ENCODE data around the gene SOX6.

DNA sequence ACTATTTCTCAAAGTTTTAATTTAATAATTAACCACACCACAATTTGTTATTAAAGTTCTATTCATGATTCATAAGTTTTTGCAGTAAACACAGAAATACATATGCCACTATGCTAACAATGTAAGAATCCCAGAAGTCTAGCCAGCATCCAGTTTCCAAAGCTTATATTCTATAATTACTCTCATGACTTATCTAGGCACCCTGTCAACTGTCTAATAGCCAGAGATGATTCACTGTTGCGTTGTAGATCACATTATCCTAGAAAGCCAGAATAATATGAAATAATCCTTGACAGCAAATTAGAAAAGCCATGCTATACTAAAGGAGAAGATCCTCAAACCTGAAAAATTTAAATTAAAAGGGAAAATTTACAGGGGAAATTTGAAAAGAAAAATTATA, 141.0 kb downstream of the SOX6 start:
- TF ChIP-seq, protein P1, sequence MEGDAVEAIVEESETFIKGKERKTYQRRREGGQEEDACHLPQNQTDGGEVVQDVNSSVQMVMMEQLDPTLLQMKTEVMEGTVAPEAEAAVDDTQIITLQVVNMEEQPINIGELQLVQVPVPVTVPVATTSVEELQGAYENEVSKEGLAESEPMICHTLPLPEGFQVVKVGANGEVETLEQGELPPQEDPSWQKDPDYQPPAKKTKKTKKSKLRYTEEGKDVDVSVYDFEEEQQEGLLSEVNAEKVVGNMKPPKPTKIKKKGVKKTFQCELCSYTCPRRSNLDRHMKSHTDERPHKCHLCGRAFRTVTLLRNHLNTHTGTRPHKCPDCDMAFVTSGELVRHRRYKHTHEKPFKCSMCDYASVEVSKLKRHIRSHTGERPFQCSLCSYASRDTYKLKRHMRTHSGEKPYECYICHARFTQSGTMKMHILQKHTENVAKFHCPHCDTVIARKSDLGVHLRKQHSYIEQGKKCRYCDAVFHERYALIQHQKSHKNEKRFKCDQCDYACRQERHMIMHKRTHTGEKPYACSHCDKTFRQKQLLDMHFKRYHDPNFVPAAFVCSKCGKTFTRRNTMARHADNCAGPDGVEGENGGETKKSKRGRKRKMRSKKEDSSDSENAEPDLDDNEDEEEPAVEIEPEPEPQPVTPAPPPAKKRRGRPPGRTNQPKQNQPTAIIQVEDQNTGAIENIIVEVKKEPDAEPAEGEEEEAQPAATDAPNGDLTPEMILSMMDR (conservative IDR thresholded peaks at IDR 0.05 in 1 of 2, IDR thresholded peaks at IDR 0.05 in 1 of 2; ENCODE audit: extremely low read depth in 1 of 2, insufficient read depth in 1 of 2, low read depth in 1 of 2, low read length in 2 of 2), result no peak
- no peak for TF ChIP-seq EZH2 (IDR thresholded peaks at IDR 0.05; ENCODE audit: borderline replicate concordance, low read length)

Data from mammary epithelial cell (primary cell).